HepG2 (cell line): ENCODE results near the gene TLN1. TPM values are rescaled to one million over a fixed set of nuclear protein-coding genes. Genes with fewer than 3 reads are reported as not detected.

ENCODE experiments used
- ATRX ChIP-seq: sonication (generic); formaldehyde crosslinking; IDR thresholded peaks from 2 replicates; pipeline ENCODE4 v1.4.0; 2020; ENCODE audit warnings: missing genetic modification reagents, borderline replicate concordance
- BRD4 ChIP-seq: sonication (generic); formaldehyde crosslinking; IDR thresholded peaks from 2 replicates; pipeline ENCODE4 v1.4.0; 2020; ENCODE audit warnings: missing genetic modification reagents
- CREM ChIP-seq, 2 experiments: sonication (generic) in 1 of 2; formaldehyde crosslinking in 1 of 2; IDR thresholded peaks; 2 replicates each; pipeline versions ENCODE4 v1.4.0 to v1.6.1; 2016 to 2020; ENCODE audit warnings: antibody characterized with exemption in 1 of 2, mild to moderate bottlenecking in 1 of 2, missing genetic modification reagents in 1 of 2
- EEA1 ChIP-seq: sonication (generic); formaldehyde crosslinking; IDR thresholded peaks from 2 replicates; pipeline ENCODE4 v1.5.1; 2020; ENCODE audit warnings: mild to moderate bottlenecking, missing genetic modification reagents, borderline replicate concordance
- FOXM1 ChIP-seq: sonication (generic); formaldehyde crosslinking; IDR thresholded peaks from 2 replicates; pipeline ENCODE4 v1.5.0; 2020; ENCODE audit warnings: missing genetic modification reagents
- HES4 ChIP-seq: sonication (generic); formaldehyde crosslinking; IDR thresholded peaks from 2 replicates; pipeline ENCODE4 v1.9.0; 2021; ENCODE audit warnings: mild to moderate bottlenecking, missing genetic modification reagents, borderline replicate concordance
- HINFP ChIP-seq: sonication (generic); formaldehyde crosslinking; IDR thresholded peaks from 2 replicates; pipeline ENCODE4 v1.4.0; 2020; ENCODE audit warnings: low read depth, mild to moderate bottlenecking, missing genetic modification reagents
- MTA3 ChIP-seq: sonication (generic); formaldehyde crosslinking; IDR thresholded peaks from 2 replicates; pipeline ENCODE4 v1.4.0; 2020; ENCODE audit warnings: missing genetic modification reagents
- NFIC ChIP-seq: IDR thresholded peaks from 2 replicates; pipeline ENCODE4 v1.6.1; 2012; ENCODE audit warnings: mild to moderate bottlenecking, low read length, inconsistent platforms
- NR2F2 ChIP-seq: IDR thresholded peaks from 2 replicates; pipeline ENCODE4 v1.6.1; 2012; ENCODE audit warnings: low read depth, inconsistent platforms, borderline replicate concordance
- PAXIP1 ChIP-seq: sonication (generic); formaldehyde crosslinking; conservative IDR thresholded peaks from 2 replicates; pipeline ENCODE4 v1.4.0; 2020; ENCODE audit warnings: mild to moderate bottlenecking, missing genetic modification reagents, moderate library complexity
- POLR2G ChIP-seq: fragments of 200-400 bp; formaldehyde crosslinking; IDR thresholded peaks from 2 replicates; pipeline ENCODE4 v1.6.1; 2018; ENCODE audit warnings: mild to moderate bottlenecking, low read depth, low read length, moderate library complexity
- SIX1 ChIP-seq: sonication (generic); formaldehyde crosslinking; IDR thresholded peaks from 2 replicates; pipeline ENCODE4 v1.4.0; 2020; ENCODE audit warnings: missing genetic modification reagents, borderline replicate concordance
- TFDP1 ChIP-seq: IDR thresholded peaks from 2 replicates; pipeline ENCODE4 v1.6.1; 2016; ENCODE audit warnings: missing compliant biosample characterization, missing genetic modification reagents, borderline replicate concordance
- THAP8 ChIP-seq: sonication (generic); formaldehyde crosslinking; IDR thresholded peaks from 2 replicates; pipeline ENCODE4 v1.5.1; 2020; ENCODE audit warnings: missing genetic modification reagents, mild to moderate bottlenecking, borderline replicate concordance
- YEATS2 ChIP-seq: sonication (generic); formaldehyde crosslinking; IDR thresholded peaks from 2 replicates; pipeline ENCODE4 v1.4.0; 2020; ENCODE audit warnings: missing genetic modification reagents, borderline replicate concordance
- ZNF264 ChIP-seq: sonication (generic); formaldehyde crosslinking; IDR thresholded peaks from 2 replicates; pipeline ENCODE4 v1.4.0; 2020; ENCODE audit warnings: missing genetic modification reagents
- ZNF282 ChIP-seq: fragments of 450-650 bp; IDR thresholded peaks from 2 replicates; pipeline ENCODE4 v1.6.1; 2018; ENCODE audit not compliant: partially characterized antibody
- ZNF382 ChIP-seq: sonication (generic); formaldehyde crosslinking; IDR thresholded peaks from 2 replicates; pipeline ENCODE4 v1.5.0; 2020; ENCODE audit warnings: missing genetic modification reagents, mild to moderate bottlenecking, borderline replicate concordance
- ZNF746 ChIP-seq: sonication (generic); formaldehyde crosslinking; IDR thresholded peaks from 2 replicates; pipeline ENCODE4 v1.8.0; 2022; ENCODE audit warnings: mild to moderate bottlenecking, missing genetic modification reagents
- ZNF761 ChIP-seq: sonication (generic); formaldehyde crosslinking; conservative IDR thresholded peaks from 2 replicates; pipeline ENCODE4 v1.4.0; 2020; ENCODE audit warnings: mild to moderate bottlenecking, missing genetic modification reagents
- ZNF766 ChIP-seq: sonication (generic); formaldehyde crosslinking; IDR thresholded peaks from 2 replicates; pipeline ENCODE4 v1.5.0; 2020; ENCODE audit warnings: missing genetic modification reagents, borderline replicate concordance
- ZNF891 ChIP-seq: sonication (generic); formaldehyde crosslinking; IDR thresholded peaks from 2 replicates; pipeline ENCODE4 v1.5.0; 2020; ENCODE audit warnings: mild to moderate bottlenecking, missing genetic modification reagents
- polyA plus RNA-seq, 8 experiments: library from polyadenylated mRNA; depleted of rRNA in 3 of 8; stranded (reverse) in 7 of 8; unstranded in 1 of 8; fragments of >200 nt; fragmentation: Illumina TruSeq in 4 of 8; extraction: Trizol in 4 of 8; gene quantifications; 2 replicates each; pipeline versions ENCODE4 v1.2.1 to v1.2.3, GENCODE V29; 2011 to 2016; ENCODE audit warnings: low read depth in 4 of 8, missing spikeins in 1 of 8, mixed read lengths in 1 of 8; ENCODE audit not compliant: insufficient read depth in 1 of 8
- total RNA-seq, 5 experiments: library from RNA; depleted of rRNA; stranded (reverse); fragments of >200 nt; fragmentation: Illumina TruSeq; extraction: Trizol; gene quantifications; 2 replicates each; pipeline ENCODE4 v1.2.3, GENCODE V29; 2016; ENCODE audit warnings: low read depth in 1 of 5

TLN1 gene
- total and polyA plus RNA-seq, 2 of the 13 experiments (the other 11 are each of a cell fraction or from before 2014, with no cell fraction given): 35.2 to 51.8 TPM

- TF ChIP-seq YEATS2: peak; percentile 59; the same call in 1 of the 2 replicates
- TF ChIP-seq MTA3 (CRISPR knock-in tag): no peak
- TF ChIP-seq ZNF382: no peak
- TF ChIP-seq SIX1 (CRISPR knock-in tag): peak; percentile 74; the same call in 1 of the 2 replicates
- no peak for TF ChIP-seq HINFP
- TF ChIP-seq TFDP1 (CRISPR knock-in tag): no peak
- TF ChIP-seq ZNF264 (CRISPR knock-in tag): no peak
- TF ChIP-seq NR2F2: no peak
- TF ChIP-seq ATRX (CRISPR knock-in tag): no peak
- no peak for TF ChIP-seq NFIC
- no peak for TF ChIP-seq ZNF766
- peak; percentile 85 for TF ChIP-seq PAXIP1 (CRISPR knock-in tag)
- no peak for TF ChIP-seq EEA1 (CRISPR knock-in tag)
- TF ChIP-seq FOXM1 (CRISPR knock-in tag): no peak
- TF ChIP-seq HES4 (CRISPR knock-in tag): no peak
- TF ChIP-seq POLR2G: 0 out of 2 replicates have a peak, but pooled peaks have one; percentile 36
- no peak for TF ChIP-seq ZNF891
- TF ChIP-seq CREM (IDR thresholded peaks at IDR 0.05): peak; percentile 28; the same call in 1 of the 2 replicates
- TF ChIP-seq CREM (CRISPR knock-in tag; IDR thresholded peaks at IDR 0.05): no peak
- TF ChIP-seq ZNF282: no peak
- no peak for TF ChIP-seq BRD4 (CRISPR knock-in tag)
- no peak for TF ChIP-seq ZNF746
- no peak for TF ChIP-seq THAP8 (CRISPR knock-in tag)
- no peak for TF ChIP-seq ZNF761 (CRISPR knock-in tag)
Measured at GRCh38 chr9:35669331-35670145, 62.5 kb downstream of the TLN1 start (continued).
